Endometrial microvascular endothelial cells (primary cell): ENCODE results near the gene RASSF10. TPM values are rescaled to one million over a fixed set of nuclear protein-coding genes. Genes with fewer than 3 reads are reported as not detected.
"Not testable (repeated sequence)": the region's sequence is repeated elsewhere in the genome, so short reads cannot be mapped to it uniquely, and the experiment has no call there.

ENCODE experiments used
- in situ Hi-C: cut with HindIII; loops from 2 replicates; pipeline ENCODE4 v1.10.0; 2017; ENCODE audit warnings: low sequenced_read_pairs, low pct_unique_long_range_greater_than_20kb; ENCODE audit errors: inconsistent ontology term
- total RNA-seq: library from RNA; depleted of rRNA; stranded (reverse); fragments of >200 nt; gene quantifications from one replicate; pipeline ENCODE4 v1.2.3, GENCODE V29; 2015; ENCODE audit errors: inconsistent ontology term

RASSF10 gene
- total RNA-seq, 1 donor from 2014 or later = not detected

DNA sequence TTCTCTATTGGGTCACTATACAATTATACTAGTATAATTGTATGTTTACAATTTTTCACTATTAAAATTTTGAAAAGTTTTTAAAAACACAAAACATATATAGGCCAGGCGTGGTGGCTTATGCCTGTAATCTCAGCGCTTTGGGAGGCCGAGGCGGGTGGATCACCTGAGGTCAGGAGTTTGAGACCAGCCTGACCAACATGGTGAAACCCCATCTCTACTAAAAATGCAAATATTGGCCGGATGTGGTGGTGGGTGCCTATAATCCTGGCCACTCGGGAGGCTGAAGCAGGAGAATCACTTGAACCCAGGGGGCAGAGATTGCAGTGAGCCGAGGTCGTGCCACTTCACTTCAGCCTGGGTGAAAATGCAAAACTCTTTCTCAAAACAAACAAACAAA is 36.0 kb downstream of the RASSF10 start:
- in situ Hi-C loops = not testable (repeated sequence)

DNA sequence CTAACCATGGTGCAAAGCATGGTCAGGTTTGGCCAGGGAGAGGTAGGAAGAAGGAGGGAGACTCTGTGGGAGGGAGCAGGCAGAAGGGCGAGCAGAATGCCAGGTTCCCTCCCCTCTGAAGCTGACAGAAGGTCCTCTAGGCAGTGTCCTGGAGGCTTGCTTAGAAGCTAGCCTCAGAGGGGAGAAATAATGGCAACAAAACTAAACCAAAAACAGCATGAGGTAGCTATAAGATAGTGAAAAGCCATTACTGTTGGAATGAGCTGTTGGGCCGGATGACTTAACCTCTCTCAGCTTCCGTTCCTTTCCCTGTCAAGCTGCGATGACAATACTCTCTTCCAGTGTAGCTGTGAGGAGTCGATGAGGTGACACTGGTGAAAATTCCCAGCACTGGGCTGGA is 36.6 kb downstream of the RASSF10 start:
- in situ Hi-C loops = no loop called here

DNA sequence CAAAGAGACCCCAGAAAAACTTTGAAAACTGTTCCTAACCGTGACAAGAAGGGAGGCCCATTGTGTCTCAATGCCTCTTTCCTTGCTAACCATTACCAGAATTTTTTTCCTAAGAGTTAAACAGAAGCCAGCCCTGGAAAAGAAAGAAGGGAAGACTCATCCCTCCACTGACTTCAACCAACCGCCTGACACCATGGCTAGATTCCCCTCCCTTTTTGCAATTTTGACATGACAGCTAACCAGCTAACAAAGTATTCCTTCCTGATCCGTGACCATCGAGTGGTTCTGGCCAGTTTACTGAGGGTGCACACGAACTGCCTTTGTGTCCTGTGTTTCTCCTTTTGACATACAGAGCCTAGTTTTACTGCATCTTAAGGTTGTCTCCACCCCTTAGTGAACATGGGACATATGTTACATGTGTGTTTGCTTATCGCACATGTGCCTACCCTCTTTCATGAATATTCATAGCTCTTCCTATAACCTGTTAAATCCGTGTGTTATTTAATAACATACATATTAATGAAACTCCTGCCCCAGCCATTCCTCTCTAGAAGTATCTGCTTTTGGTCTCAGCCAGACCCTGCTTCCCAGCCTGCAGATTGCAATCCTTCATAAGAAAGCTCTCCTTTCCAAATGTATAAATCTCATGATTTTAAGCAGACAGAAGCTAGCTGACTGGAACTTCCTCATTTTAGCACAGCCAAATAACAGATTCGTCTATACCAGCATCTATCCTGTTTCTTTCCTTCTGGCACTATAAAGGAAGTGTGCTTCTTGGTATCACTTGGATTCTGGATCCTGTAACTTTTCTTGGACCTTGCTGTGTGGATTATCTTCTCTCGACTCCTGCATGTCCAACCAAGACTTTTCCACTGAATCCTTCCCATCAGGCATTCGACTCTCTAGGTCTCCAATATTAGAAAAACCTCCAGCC is 37.8 kb downstream of the RASSF10 start:
- in situ Hi-C loops = no loop called here

DNA sequence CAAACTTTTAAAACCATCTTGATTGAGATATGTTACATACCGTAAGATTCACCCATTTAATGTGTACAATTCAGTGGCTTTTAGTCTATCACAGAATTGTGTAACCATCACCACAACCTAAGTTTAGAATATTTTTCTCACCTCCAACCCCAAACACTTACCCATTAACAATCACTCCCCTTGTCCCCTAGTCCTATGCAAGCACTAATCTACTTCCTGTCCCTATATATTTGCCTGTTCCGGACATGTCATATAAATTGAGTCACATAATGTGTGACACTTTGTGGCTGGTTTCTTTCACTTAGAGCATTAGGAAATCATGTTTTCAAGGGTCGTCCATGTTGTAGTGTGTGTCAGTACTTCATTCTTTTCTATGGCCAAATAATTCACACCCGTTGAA is 38.8 kb downstream of the RASSF10 start:
- in situ Hi-C loops = no loop called here

DNA sequence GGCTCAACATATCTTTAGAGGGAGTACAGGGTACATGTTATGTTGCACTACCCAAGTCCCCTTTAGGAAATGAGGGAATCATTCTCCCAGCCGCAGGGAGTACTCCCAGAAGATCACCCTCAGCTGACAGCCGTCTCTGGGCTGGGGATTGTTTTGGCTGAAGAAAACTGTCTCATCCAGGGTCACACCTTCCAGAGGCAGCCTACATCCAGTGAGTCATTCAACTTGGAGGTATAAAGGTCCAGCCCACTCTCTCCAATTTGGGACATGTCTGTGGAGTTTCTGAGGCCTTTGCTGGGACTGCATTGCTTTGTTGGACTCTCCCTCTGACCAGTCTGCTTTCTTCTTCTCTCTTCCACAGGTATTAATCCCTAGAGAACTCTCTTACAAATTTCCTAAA is 42.1 kb downstream of the RASSF10 start:
- in situ Hi-C loops = no loop called here

DNA sequence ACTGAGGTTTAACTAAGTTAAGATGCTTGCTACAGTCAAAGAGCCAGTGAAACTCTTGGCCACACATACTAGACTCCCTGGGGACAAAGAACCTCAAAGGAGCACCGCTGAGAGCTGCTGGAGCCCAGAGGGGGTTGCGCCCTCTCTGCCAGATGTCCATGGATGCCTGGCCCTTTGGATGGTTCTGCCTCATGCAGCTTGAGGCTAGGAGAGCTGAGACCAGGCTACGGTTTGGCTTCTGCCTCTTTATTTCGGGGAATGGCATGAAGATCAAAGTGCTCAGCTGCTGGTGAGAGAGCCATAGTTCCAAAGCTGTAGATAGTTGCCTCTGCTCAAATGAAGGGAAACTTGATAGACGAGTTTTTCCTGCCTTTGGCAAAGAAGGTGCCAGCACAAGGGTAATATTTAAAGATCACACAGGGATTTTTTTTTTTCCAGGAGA is 43.0 kb downstream of the RASSF10 start:
- in situ Hi-C loops = no loop called here

DNA sequence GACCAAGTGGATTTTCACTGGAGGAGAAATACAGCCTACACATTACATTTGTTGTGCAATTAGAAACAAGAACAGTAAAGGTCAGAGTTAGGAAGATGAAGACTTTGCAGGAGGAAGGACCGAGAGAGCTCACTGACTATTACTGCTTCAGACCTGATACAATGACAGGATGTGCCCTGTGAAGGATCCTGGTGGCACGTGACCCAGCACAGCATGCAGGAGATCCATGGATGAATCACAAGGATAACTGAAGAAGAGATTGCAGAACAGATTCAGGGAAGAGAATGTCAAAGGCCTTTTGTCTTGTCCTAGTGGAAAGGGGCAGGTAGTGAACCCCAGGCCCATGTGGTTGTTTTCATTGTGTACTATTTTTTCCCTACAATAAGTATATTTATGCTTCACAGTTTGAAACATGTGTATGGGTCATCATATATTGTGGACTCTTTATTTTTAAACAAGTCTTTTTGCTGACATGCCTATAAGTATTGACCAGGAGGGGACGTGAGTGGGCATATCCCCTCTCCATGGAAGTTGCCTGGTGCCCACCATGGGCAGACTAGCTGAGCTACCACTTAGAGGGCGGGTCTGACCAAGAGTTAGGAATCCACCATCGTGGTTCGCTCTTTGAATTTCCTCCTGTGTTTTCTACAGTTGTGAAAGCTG is 44.3 kb downstream of the RASSF10 start:
- in situ Hi-C loops = no loop called here

DNA sequence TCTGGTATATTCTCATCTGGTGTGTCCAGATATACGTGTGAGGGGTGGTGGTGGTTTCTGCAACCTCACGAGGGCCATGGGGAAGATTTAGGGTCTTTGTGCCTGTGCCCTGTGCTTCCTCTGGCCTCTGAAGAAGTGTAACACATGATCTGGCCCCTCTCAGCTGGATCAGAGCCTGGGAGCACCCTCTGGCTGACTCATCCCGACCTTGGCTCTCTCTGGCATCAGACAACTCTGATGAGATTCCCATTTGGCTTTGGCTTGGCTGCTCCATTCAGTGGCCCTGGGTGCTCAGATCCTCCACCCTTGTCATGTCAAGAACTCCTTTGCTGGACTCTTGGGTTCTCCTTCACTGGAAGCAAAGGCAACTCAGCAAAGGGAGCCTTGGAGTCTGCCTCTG is 45.2 kb downstream of the RASSF10 start:
- in situ Hi-C loops = no loop called here

DNA sequence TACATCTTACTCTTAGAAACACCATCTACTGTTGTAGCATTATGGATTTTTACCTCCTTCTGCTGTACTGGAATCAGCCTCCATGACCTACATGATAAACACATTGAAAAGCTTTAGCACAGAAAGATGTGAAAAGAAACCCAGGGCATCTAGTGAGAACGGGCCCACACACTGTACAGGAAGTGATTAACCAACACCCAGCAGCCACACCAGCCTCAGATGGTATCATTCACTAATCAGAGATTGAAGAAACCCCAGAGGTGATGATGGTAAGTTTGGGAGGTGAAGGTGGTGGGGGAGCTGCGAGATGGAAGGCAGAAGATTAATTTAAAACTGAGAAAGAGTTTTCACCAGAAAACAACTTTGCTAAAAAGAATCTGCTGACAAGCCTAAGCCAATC is 46.1 kb downstream of the RASSF10 start:
- in situ Hi-C loops = no loop called here

DNA sequence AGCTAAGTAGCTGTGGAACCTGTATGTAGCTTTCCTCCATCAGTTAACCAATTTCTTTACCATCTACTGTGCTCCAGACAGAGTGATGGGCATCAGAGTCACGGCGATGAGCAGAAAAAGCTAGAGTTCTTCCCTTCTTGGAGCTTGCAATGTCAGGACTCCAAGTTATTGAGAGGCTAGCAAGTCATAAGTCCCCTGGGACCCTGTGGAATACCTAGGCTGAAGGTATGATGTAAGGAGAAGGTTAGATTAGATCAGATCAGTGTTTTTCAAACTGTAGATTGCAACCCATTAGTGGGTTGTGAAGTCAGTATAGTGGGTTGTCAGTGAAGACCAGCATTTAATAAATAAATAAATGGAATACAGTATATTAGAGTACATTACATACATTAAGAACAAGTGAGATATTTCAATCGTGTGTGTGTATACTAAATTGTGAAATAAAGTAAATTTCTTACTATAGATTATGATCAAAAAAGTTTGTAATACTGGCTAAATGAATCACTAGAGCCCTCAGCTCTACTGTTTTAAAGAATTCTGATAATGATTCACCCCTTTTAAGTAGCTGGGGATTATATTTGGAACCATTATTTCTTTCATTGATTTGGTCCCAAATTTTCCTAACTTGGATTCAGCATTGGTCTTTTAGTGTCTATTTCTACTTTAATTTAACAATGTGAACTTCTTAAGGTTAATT is 52.3 kb downstream of the RASSF10 start:
- in situ Hi-C loops = no loop called here
